ENCODE results near the gene SNX24.

DNA sequence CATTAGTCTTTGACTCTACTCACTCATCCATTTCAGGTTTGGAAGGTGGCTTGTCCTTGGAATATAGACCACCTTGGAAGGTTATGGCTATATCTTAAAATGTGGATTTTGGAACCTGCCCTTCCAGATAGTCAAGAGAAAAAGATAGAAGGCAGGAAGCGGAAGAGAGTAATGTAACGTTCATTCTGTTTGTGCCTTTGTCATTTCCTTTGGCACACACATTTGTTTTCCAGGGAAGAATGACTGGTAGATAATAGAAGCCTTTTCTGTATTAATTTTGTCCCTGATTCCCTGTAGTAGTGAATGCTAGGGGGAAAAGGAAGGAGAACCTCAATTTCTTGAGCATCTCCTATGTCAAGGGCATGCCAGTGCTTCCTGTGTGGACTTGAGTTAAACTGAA is 136.4 kb downstream of the SNX24 start:
- TF ChIP-seq SUZ12 (IDR thresholded peaks at IDR 0.05; ENCODE audit: extremely low read depth, insufficient read depth, insufficient read length): no peak
- TF ChIP-seq YY1 (IDR thresholded peaks at IDR 0.05; ENCODE audit: insufficient read depth, insufficient read length): no peak

Measured in NT2/D1 (cell line).